IPS-20b (cell line): ENCODE measurements around the gene SRGAP1.

ENCODE experiments used
- H3K27ac ChIP-seq: one replicate; pipeline ENCODE4 v1.5.1; 2013; ENCODE audit warnings: low read length
- H3K27me3 ChIP-seq: 2 replicates; pipeline ENCODE4 v1.6.1; 2013; ENCODE audit warnings: mild to moderate bottlenecking, low read length, inconsistent platforms; ENCODE audit not compliant: insufficient read depth
- H3K36me3 ChIP-seq: 2 replicates; pipeline ENCODE4 v1.6.1; 2013; ENCODE audit warnings: low read depth, mild to moderate bottlenecking, inconsistent platforms, low read length, moderate library complexity; ENCODE audit not compliant: insufficient read depth
- H3K4me1 ChIP-seq: 2 replicates; pipeline ENCODE4 v1.6.1; 2013; ENCODE audit warnings: mild to moderate bottlenecking, control low read depth, inconsistent platforms, low read length, moderate library complexity; ENCODE audit not compliant: insufficient read depth
- H3K4me3 ChIP-seq: 2 replicates; pipeline ENCODE4 v1.5.1; 2013; ENCODE audit warnings: mild to moderate bottlenecking, low read length, inconsistent platforms
- H3K9ac ChIP-seq: 2 replicates; pipeline ENCODE4 v1.6.1; 2013; ENCODE audit warnings: low read depth, mild to moderate bottlenecking, inconsistent platforms, low read length, moderate library complexity
- H3K9me3 ChIP-seq: 2 replicates; pipeline ENCODE4 v1.6.1; 2013; ENCODE audit warnings: mild to moderate bottlenecking, low read depth, low read length, inconsistent platforms; ENCODE audit not compliant: insufficient read depth

The SRGAP1 gene

DNA sequence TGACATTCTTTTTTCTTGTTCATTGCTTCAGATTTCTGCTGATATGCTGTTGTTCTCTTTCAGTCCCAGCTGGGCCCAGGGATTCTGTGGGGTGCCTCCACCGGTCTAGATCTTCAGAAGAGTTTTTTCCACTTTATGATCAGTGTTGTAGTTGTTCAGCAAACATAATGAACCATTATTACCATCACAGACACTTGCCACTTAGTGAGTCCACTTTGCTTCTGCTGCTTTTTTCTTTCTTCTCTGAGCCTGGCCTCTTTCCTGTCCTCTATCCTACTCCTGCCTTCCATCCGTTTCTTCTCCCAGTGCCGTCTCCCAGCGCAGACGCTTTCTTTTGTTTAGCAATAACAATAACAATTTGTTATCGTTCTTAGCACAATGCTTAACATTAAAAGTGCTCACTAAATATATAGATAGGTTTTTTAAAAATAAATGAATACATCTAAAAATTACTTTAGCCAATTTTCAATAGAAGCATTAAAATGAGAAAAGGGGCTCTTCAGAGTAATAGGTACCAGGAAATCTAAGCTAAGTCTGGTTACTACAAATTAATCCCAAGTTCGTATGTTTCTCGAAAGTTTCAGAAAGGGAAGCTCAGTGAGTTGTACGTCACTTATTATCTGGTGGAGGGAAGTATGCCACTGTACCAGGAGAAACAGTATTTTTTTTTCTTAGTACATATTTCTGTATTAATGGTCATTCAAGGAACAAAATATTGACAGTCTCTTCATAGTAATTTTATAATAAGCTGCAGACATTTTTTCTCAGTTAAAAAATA is 98.2 kb downstream of the SRGAP1 start:
- Histone ChIP-seq H3K9ac (no peak overlapping the region), H3K9me3 (no peaks in the 10 kb centered on the region), H3K4me1 (peaks cover 14% of the 10 kb centered on the region), H3K4me3 (no peak overlapping the region), H3K27ac (no peak overlapping the region), H3K27me3 (no peaks in the 10 kb centered on the region), H3K36me3 (no peaks in the 10 kb centered on the region)

DNA sequence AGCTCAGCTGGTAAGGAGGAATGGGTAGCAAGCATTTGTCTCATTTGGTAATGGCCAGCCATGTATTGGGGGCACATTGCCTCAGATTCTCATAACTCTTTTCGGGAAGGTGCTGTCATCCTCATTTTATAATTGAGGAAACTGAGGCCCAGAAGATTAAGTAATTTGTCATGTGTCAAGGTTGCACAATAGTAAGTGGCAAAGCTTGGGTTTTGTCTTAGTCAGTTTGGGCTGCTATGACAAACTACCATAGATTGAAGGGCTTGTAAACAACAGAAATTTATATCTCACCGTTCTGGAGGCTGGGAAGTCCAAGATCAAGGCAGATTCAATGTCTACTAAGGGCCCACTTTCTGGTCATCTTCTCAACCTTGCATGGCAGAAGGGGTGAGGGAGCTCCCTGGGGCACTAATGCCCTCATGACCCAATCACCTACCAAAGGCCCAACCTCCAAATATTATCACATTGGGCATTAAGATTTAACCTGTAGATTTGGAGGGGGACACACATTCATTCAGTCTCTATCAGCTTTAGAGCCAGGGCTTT is 99.6 kb downstream of the SRGAP1 start:
- no peaks in the 10 kb centered on the region for H3K27me3 ChIP-seq
- H3K9ac ChIP-seq: no peak overlapping the region
- no peak overlapping the region for H3K4me3 ChIP-seq
- no peaks in the 10 kb centered on the region for H3K36me3 ChIP-seq
- peaks cover 13% of the 10 kb centered on the region for H3K4me1 ChIP-seq
- no peaks in the 10 kb centered on the region for H3K9me3 ChIP-seq
- H3K27ac ChIP-seq: no peak overlapping the region

DNA sequence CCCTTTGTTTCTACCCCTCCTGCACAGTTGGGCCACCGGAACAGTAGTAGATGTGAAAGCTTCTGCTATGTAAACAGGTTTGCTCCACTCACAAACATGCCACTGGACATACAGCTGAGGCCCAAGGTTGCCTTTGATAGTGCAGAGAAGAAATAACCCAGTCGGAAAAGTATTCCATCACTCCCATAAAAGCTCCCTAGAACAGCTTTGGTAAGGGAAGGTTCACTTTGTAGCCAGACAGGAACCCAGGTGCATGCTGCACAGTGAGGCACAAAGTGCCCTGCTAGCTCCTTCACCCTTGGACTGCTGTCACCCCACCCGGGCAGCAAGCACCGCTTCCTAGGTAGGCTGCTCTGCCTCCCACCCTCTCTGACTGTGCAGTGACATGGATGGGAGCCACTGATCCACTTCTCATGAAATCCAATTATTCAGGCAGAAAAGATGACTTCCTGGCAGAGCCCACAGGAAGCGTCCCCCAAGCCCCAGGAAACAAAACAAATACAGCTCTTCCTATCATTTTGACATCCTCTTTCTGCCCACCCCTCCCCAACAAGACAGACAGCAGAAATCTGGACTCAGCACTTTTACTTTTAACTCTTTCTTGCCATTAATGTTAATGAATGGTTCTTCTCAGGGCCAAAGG is 100.2 kb downstream of the SRGAP1 start:
- H3K9ac ChIP-seq: no peak overlapping the region
- no peaks in the 10 kb centered on the region for H3K36me3 ChIP-seq
- no peaks in the 10 kb centered on the region for H3K9me3 ChIP-seq
- H3K4me1 ChIP-seq: peaks cover 7% of the 10 kb centered on the region
- H3K27me3 ChIP-seq: no peaks in the 10 kb centered on the region
- no peak overlapping the region for H3K4me3 ChIP-seq
- no peak overlapping the region for H3K27ac ChIP-seq

DNA sequence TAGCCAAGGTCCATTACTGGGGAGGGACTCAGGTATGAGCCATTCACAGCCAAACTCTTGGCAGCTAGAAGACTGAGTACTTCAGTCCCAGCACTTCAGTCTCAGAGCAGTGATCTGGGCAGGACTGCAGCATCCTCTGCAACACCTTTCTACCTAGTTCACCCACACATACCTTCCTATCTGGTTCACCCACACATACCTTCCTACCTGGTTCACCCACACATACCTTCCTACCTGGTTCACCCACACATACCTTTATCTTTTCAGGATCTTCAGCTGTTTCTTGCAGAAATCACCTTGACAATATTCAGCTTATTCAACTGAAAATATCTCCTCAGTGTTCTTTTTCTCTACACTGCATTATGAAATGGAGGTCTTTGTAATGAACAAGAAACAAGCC is 101.3 kb downstream of the SRGAP1 start:
- Histone ChIP-seq H3K4me3 (no peak overlapping the region), H3K27me3 (no peaks in the 10 kb centered on the region), H3K4me1 (peaks cover under 1% of the 10 kb centered on the region), H3K9me3 (no peaks in the 10 kb centered on the region), H3K27ac (no peak overlapping the region), H3K9ac (no peak overlapping the region), H3K36me3 (no peaks in the 10 kb centered on the region)

DNA sequence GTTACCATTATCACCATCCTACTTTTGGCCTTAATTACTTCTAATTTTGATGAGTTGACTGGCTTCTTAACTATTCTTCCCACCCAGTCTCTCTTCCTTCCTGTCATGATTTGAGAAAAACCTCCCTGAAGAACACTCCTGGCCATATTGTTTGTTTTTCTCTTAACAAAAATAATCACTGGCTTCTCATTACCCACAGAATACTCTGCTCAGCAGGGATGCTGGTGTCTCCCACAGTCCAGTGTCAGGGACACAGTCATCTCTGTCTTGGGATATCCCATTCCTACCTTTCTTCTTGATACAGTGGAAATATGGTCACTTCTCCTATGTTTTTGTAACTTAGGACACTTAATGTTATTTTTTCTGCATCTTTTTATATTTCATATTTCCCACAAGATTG is 103.7 kb downstream of the SRGAP1 start:
- no peak overlapping the region for H3K4me3 ChIP-seq
- H3K4me1 ChIP-seq: no peaks in the 10 kb centered on the region; the same call in 1 of the 2 replicates
- H3K36me3 ChIP-seq: no peaks in the 10 kb centered on the region
- H3K9me3 ChIP-seq: no peaks in the 10 kb centered on the region
- H3K27ac ChIP-seq: no peak overlapping the region
- H3K9ac ChIP-seq: no peak overlapping the region
- H3K27me3 ChIP-seq: no peaks in the 10 kb centered on the region

DNA sequence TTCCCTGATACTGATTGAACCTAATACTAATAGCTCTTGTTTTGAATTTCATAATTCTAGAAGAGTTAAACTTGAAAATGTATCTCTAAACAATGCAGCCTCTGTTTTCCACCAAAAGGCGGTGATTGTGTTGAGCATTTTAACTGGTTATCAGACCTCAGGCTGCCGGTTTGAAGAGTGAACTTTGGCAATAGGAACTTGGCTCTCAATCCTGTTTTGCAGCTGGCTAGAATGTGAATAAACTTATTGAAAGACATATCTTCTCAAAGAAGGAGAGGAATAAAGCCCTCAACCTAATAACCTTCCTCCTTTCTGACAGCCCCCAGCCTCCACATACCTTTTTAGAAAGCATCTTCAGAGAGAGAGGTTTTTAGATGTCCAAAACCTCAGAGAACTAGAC is 105.4 kb downstream of the SRGAP1 start:
- H3K9me3 ChIP-seq: no peaks in the 10 kb centered on the region
- no peak overlapping the region for H3K9ac ChIP-seq
- no peak overlapping the region for H3K27ac ChIP-seq
- H3K4me3 ChIP-seq: no peak overlapping the region
- no peaks in the 10 kb centered on the region for H3K36me3 ChIP-seq
- H3K27me3 ChIP-seq: no peaks in the 10 kb centered on the region
- no peaks in the 10 kb centered on the region; the same call in 1 of the 2 replicates for H3K4me1 ChIP-seq

DNA sequence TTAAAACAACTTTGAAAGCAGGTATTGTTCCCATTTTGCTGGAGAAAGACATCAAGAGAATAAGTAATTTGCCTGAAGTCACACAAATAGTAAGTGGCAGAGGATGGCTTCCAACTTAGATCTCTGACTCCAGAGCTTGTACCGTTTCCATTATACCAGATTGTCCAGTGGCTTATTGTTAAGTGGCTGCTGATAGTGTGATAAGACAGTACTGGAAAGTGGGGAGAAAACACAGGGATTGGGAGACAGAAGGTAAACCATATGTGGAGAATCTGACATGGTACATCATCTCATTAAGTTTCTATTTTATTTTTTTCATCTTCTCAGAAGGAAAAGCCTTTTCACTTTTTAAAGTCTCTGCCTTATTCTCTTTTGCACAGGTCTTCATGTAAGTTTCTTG is 108.5 kb downstream of the SRGAP1 start:
- no peak overlapping the region for H3K4me3 ChIP-seq
- H3K9me3 ChIP-seq: no peaks in the 10 kb centered on the region
- no peak overlapping the region for H3K27ac ChIP-seq
- H3K4me1 ChIP-seq: no peaks in the 10 kb centered on the region
- H3K9ac ChIP-seq: no peak overlapping the region
- H3K36me3 ChIP-seq: no peaks in the 10 kb centered on the region
- no peaks in the 10 kb centered on the region for H3K27me3 ChIP-seq

DNA sequence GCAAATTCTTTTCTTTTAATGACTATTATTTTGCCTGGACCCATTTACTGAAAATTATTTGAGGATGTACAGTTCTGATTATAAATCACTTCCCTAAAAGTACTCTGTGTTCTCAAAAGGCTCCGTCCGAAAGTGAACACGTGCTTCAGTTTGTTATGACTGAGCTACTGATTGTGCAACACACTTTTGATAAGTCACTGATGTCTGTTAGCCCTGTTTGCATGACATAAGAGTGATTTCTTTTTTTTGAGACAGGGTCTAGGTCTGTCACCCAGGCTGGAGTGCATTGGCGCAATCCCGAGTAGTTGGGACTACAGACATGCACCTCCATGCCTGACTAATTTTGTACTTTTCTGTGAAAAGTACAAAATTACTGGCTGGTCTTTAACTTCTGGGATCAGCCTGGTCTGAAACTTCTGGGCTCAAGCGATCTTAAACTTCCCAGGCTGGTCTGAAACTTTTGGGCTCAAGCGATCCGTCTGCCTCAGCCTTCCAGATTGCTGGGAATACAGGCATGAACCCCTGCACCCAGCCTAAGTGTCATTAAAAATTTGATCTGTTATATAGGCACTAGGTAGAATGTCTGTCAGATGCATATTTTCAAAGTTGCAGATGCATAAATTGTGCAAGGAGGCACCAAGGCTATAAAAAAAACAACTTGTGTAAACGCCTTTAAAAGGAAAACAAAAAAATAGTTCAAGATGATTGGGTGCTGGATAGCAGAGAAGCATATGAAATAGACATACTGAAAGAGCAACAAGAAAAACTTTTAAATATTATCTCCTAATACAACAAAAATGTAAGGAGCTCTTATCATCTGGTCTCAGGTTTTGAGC is 111.5 kb downstream of the SRGAP1 start:
- no peaks in the 10 kb centered on the region for H3K27me3 ChIP-seq
- H3K4me3 ChIP-seq: no peak overlapping the region
- H3K9ac ChIP-seq: no peak overlapping the region
- no peaks in the 10 kb centered on the region for H3K36me3 ChIP-seq
- H3K4me1 ChIP-seq: no peaks in the 10 kb centered on the region
- H3K9me3 ChIP-seq: no peaks in the 10 kb centered on the region
- no peak overlapping the region for H3K27ac ChIP-seq

DNA sequence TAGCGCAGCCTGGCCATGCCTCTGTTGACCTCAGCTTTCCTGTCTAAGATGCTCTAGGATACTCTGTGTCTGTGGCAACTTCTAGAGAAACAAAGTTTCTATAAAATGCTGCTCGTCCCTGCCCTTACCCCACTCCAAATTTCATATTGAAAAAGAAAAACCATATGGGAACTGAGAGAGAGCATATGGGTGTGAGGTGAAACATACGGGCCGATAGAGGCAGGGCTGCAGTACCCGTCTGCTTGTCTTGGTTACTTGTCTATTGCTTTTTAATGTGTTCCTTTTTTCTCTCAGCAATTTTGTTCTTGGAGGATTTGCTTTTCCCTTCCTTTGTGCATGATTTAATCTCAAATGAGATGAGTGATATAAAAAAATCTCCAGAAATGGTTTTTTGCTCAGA is 113.0 kb downstream of the SRGAP1 start:
- Histone ChIP-seq H3K9me3 (no peaks in the 10 kb centered on the region), H3K9ac (no peak overlapping the region), H3K4me1 (no peaks in the 10 kb centered on the region), H3K36me3 (no peaks in the 10 kb centered on the region), H3K27me3 (no peaks in the 10 kb centered on the region), H3K27ac (no peak overlapping the region), H3K4me3 (no peak overlapping the region)

DNA sequence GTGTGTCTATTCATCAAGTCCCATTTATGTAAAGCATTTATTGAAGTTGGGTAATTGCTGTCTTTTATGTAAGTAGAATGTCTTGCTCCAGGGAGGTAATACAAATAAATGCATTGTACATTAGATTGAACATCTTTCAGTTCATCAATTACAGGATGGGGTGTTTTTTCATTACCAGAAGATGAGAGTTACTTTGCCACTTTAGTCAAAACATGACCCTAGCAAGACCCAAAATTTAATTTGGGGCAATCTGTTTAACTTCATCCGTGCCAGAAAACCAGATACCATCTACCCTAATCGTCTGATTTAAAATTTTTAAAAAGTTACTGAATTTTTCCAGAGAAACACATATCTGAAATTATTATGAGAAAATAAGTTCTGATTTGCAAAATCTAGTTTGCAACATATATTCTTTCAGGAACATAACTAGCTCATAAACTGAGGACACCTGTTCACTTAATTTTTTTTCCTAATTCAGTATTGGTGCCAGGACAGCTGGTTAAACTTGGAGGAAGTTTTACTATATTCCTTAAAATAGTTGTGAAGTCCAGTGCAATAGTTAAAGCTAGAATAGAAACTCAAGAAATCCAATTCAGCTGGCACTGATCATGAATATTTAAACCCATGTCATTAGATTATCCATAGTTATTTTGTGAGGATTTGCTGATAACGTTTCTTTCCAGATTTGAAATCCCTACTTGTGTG is 114.5 kb downstream of the SRGAP1 start:
- H3K4me1 ChIP-seq: no peaks in the 10 kb centered on the region
- no peaks in the 10 kb centered on the region for H3K27me3 ChIP-seq
- no peaks in the 10 kb centered on the region for H3K9me3 ChIP-seq
- no peak overlapping the region for H3K4me3 ChIP-seq
- no peaks in the 10 kb centered on the region for H3K36me3 ChIP-seq
- H3K27ac ChIP-seq: no peak overlapping the region
- H3K9ac ChIP-seq: no peak overlapping the region

DNA sequence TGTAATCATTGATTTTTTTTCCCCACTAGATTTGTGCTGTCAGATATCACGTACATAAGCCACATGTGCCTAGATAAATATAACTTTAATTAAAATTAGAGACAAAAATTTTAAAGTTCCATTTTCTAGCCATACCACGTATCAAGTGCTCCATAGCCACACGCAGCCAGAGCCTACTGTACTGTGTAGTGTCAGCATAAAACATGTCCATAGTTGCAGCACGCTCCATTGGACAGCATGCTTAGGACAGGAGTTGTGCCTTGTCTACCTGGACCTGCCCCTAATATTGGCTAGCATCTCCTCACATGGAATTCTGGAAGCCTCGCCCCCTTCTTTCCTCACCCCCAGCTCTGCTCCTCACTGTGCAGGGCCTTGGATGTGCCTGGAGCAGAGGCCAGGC is 116.5 kb downstream of the SRGAP1 start:
- no peak overlapping the region for H3K27ac ChIP-seq
- no peaks in the 10 kb centered on the region for H3K36me3 ChIP-seq
- no peaks in the 10 kb centered on the region for H3K9me3 ChIP-seq
- no peaks in the 10 kb centered on the region for H3K4me1 ChIP-seq
- no peaks in the 10 kb centered on the region for H3K27me3 ChIP-seq
- no peak overlapping the region for H3K4me3 ChIP-seq
- no peak overlapping the region for H3K9ac ChIP-seq
